Aorta (tissue), 5 donors: Measurements from ENCODE around the gene SLC6A2. TPM values are rescaled to one million over a fixed set of nuclear protein-coding genes. Genes with fewer than 3 reads are reported as not detected.

Source experiments
- ATAC-seq: fragments of 200-7000 bp; cut with Tn5 transposase; one replicate; pipeline ENCODE4 v1.9.1; 2022; ENCODE audit warnings: moderate library complexity; ENCODE audit not compliant: low FRiP score
- DNase-seq, 2 donors: peaks; one replicate each; pipeline ENCODE4 v3.0.0-alpha.2; 2020
- H3K27ac ChIP-seq, 2 donors: one replicate each; pipeline ENCODE4 v1.5.1; 2013; ENCODE audit warnings: low read length in 2 of 2, mild to moderate bottlenecking in 2 of 2, moderate library complexity in 2 of 2, control low read depth in 1 of 2, inconsistent platforms in 1 of 2, low read depth in 1 of 2
- H3K27me3 ChIP-seq, 2 donors: one replicate each; pipeline ENCODE4 v1.6.1; 2013; ENCODE audit warnings: control low read depth in 1 of 2, low read length in 1 of 2, mild to moderate bottlenecking in 1 of 2, moderate library complexity in 1 of 2; ENCODE audit not compliant: insufficient read depth in 2 of 2, control insufficient read depth in 1 of 2
- H3K36me3 ChIP-seq, 2 donors: one replicate each; pipeline ENCODE4 v1.6.1; 2013; ENCODE audit warnings: control low read depth in 1 of 2, low read length in 1 of 2, mild to moderate bottlenecking in 1 of 2; ENCODE audit not compliant: insufficient read depth in 2 of 2, control insufficient read depth in 1 of 2
- H3K4me1 ChIP-seq, 2 donors: one replicate each; pipeline ENCODE4 v1.6.1; 2013; ENCODE audit warnings: low read length in 2 of 2, control low read depth in 1 of 2, mild to moderate bottlenecking in 1 of 2, moderate library complexity in 1 of 2; ENCODE audit not compliant: insufficient read depth in 2 of 2, control insufficient read depth in 1 of 2
- H3K4me3 ChIP-seq, 2 donors: one replicate each; pipeline ENCODE4 v1.5.1; 2013; ENCODE audit warnings: low read length in 2 of 2, control low read depth in 1 of 2, mild to moderate bottlenecking in 1 of 2
- H3K9me3 ChIP-seq: one replicate; pipeline ENCODE4 v1.6.1; 2013; ENCODE audit warnings: mild to moderate bottlenecking, low read length; ENCODE audit not compliant: control insufficient read depth
- WGBS, 2 donors: extraction: QIAGEN DNeasy Blood & Tissue Kit; methylation state at CpG; one replicate each; pipeline ENCODE4 v1.1.7; 2013; 5-methylcytosine and 5-hydroxymethylcytosine counted together
- intact Hi-C, 2 donors: fragments of 100-400 bp; cut with DNase I; formaldehyde crosslinking; loops; one replicate each; pipeline versions ENCODE4 v1.14.2 to v1.15.0; 2022
- polyA plus RNA-seq, 2 donors: library from polyadenylated mRNA; stranded (reverse); fragments of 200-250 nt; gene quantifications; one replicate each; pipeline ENCODE4 v1.2.3, GENCODE V29; 2013
- total RNA-seq, 2 donors: library from RNA; stranded (reverse); fragmentation: NEBNext Ultra II Directional; extraction: Animal tissue kit (Norgen Biotek cat#: 25700); gene quantifications; one replicate each; pipeline ENCODE4 v1.2.1, GENCODE V29; 2021
- donor health status: healthy with polysubstance abuse.
- donor health status: Bipolar disorder and iron deficiency.
- donor health status: DM: no; HTN: no; CAD: no.
- donor health status: DM: no; HTN: no; CAD: no.
- donor health status: DM: yes; HTN: yes; CAD: no.

The SLC6A2 gene
- total and polyA plus RNA-seq, 4 donors, result 0.13 to 0.45 TPM; not detected in 2

DNA sequence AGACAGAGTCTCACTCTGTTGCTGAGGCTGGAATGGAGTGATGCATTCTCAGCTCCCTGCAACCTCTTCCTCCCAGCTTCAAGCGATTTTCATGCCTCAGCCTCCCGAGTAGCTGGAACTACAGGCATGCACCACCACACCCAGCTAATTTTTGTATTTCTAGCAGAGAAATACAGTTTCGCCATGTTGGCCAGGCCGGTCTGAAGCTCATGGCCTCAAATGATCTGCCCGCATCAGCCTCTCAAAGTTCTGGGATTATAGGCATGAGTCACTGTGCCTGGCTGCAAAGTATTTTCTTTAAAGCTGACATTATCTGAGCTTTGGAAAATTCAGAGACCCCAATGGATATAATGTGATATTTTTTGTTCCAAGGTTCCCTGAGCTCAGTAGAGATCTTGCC is 31.1 kb upstream of the SLC6A2 start:
- Histone ChIP-seq H3K9me3 (no peaks in the 10 kb centered on the region), H3K4me1 (no peaks in the 10 kb centered on the region), H3K27ac (no peak overlapping the region), H3K27me3 (no peaks in the 10 kb centered on the region), H3K4me3 (no peak overlapping the region), H3K36me3 (no peaks in the 10 kb centered on the region)
- no peak for ATAC-seq
- DNase-seq, result no peak
- intact Hi-C loops, result no loop called here
- WGBS, 2 donors, result 96% methylated on average over 5 of the region's 5 CpGs

DNA sequence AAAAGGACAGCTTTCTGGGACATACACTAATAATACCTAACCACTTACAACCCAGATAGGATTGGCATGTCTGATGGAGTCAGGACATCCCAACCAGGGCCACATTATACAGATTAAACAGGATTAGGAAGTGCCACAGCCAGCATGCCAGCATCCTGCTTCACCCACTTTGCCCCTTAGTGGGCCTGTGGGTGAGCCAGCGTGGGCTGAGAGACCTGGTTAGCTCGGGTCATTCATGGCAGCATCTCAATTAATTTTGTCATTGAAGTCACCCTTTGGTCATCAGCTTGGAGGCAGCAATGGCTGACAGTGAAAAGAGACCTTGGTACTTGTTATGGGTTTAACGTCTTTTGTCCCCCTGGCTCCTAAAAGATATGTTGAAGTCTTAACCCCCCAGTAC is 29.9 kb upstream of the SLC6A2 start:
- intact Hi-C loops, result no loop called here
- no peaks in the 10 kb centered on the region for H3K9me3 ChIP-seq
- ATAC-seq (no peak), DNase-seq (no peak)
- no peak overlapping the region for H3K27ac ChIP-seq
- no peak overlapping the region for H3K4me3 ChIP-seq
- no peaks in the 10 kb centered on the region for H3K27me3 ChIP-seq
- H3K4me1 ChIP-seq, result no peaks in the 10 kb centered on the region
- no peaks in the 10 kb centered on the region for H3K36me3 ChIP-seq
- 94% methylated on average over 3 of the region's 3 CpGs for WGBS, 2 donors

DNA sequence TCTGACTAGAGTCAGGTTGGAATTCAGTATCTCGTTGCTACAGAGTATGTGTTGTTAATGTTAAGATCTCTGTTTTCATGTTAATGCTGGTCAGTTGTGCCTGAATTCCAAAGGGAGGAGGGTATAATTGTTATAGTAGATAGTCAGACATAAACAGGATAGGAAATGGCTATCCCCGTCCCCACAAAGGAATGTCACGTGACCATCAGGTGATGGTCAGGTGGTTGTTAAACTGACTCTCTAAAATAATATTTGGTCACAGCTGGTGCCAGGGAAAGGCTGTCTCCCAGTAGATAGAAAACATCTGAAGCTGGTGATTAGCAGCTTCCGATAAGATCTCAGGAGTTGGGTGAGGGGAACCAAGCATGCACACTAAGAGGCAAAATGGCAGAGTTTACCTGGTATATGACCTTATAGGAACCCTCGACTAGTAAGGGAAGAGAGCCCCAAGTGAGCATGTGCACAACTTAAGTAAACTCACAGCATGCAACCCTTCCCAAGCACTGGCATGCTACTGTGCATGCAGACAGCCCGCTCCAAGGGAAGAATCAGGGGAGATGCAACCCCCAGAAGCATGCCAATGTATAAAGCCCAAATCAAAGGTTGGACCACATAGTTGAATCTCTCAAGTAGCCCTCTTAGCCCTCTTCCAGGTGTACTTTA is 27.4 kb upstream of the SLC6A2 start:
- H3K36me3 ChIP-seq, result no peaks in the 10 kb centered on the region
- H3K27me3 ChIP-seq, result no peaks in the 10 kb centered on the region
- intact Hi-C loops, result no loop called here
- ATAC-seq (no peak), DNase-seq (no peak)
- no peaks in the 10 kb centered on the region for H3K4me1 ChIP-seq
- no peak overlapping the region for H3K27ac ChIP-seq
- 67 to 70% methylated on average over 6 of the region's 6 CpGs for WGBS, 2 donors
- H3K4me3 ChIP-seq, result no peak overlapping the region
- H3K9me3 ChIP-seq, result no peaks in the 10 kb centered on the region

- DNase-seq (no peak), ATAC-seq (no peak)
- Histone ChIP-seq H3K4me1 (no peaks in the 10 kb centered on the region), H3K27me3 (no peaks in the 10 kb centered on the region), H3K36me3 (no peaks in the 10 kb centered on the region), H3K27ac (no peak overlapping the region), H3K9me3 (no peaks in the 10 kb centered on the region), H3K4me3 (no peak overlapping the region)
- intact Hi-C loops, result no loop called here
Observed at GRCh38 chr16:55630774-55631173, 25.0 kb upstream of the SLC6A2 start.

DNA sequence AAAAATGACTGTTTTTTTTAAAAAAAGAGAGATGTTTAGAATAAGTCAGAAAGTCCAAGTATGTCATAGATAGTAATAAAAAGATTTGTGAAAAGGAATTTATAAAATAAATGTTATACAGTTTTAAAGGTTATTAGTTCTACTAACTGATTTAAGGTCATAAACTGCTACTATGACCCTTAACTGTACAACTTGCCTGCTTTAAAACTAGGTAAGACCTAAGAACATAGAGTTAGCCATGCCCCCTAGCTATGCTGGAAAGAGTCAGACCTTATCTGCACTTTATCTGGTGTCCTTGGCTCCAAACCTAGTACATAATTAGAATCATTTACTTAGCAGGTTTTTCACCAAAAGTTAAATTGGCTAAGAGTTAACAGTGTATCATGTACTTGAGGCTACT is 23.5 kb upstream of the SLC6A2 start:
- Histone ChIP-seq H3K27ac (no peak overlapping the region), H3K9me3 (no peaks in the 10 kb centered on the region), H3K4me1 (no peaks in the 10 kb centered on the region), H3K27me3 (no peaks in the 10 kb centered on the region), H3K4me3 (no peak overlapping the region), H3K36me3 (no peaks in the 10 kb centered on the region)
- intact Hi-C loops, result no loop called here
- ATAC-seq (no peak), DNase-seq (no peak)

DNA sequence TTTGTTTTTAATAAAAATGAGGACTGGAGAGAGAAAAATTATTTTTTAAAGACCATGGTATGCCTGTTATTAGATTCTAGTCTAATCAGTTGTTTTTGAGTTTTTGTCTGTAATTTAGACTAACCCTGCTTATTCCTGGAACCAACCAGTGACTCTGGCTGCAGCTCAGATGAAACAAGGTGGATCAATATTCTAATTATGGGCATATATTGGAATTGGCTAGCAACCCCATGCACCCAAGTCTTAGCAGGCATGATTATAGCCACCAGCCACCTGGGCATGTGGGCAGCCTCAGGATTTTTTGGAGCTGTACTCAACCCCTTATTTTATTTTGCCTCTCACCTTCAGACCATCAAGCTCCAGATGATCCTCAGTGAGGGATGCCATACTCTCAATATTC is 21.6 kb upstream of the SLC6A2 start:
- Histone ChIP-seq H3K4me3 (no peak overlapping the region), H3K36me3 (no peaks in the 10 kb centered on the region), H3K27ac (no peak overlapping the region), H3K9me3 (no peaks in the 10 kb centered on the region), H3K4me1 (no peaks in the 10 kb centered on the region), H3K27me3 (no peaks in the 10 kb centered on the region)
- ATAC-seq (no peak), DNase-seq (no peak)
- intact Hi-C loops, result no loop called here

DNA sequence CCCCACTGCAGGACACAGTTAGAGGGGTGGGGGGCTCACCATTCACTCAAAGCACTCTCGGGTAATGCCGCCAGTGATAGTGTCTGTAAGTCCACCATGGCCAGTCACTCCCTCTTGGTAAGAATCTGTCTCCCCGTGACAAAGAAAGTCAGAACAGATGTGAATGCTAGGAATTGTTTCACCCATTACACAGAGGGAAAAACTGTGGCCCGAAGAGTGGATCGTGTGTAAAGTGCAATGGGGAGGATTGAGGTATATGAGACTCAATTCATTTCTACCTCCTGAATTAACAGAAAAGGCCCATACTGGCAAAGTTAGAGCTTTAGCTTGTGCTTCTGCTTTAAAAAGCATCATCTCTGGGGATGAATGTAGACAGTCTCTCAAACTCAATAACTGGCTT is 17.5 kb upstream of the SLC6A2 start:
- no peaks in the 10 kb centered on the region for H3K4me1 ChIP-seq
- H3K4me3 ChIP-seq, result no peak overlapping the region
- no peaks in the 10 kb centered on the region for H3K9me3 ChIP-seq
- H3K27ac ChIP-seq, result no peak overlapping the region
- no peaks in the 10 kb centered on the region for H3K27me3 ChIP-seq
- H3K36me3 ChIP-seq, result no peaks in the 10 kb centered on the region
- DNase-seq (no peak), ATAC-seq (no peak)
- intact Hi-C loops, result no loop called here
- WGBS, 2 donors, result 87 to 92% methylated on average over 5 of the region's 5 CpGs

DNA sequence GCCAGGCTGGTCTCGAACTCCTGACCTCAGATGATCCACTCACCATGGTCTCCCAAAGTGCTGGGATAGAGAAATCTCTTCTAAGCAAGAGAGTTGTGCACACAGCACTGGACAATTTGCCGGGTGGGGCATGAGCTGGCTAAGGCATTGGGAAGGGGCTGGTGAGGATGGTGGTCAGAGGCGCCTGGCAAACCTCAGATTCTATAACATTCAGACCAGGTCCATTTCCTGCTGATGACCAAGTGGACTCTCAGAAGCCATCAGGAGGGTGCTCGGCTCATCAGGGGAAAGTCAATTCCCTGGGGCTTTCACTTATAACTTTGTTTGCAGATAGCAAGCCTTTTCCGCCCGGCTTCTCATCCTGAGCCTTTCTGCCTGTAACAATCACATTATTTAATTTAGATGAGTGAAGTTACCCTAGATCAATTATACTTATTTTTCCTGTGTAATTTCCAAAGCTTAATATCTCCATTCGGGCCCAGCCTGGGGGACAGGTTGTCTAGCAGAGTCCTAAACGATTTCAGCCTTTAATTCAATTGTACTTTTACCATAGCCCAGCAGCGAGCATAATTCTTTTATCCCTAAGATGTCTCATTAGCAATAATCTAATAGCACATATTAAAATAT is 15.0 kb upstream of the SLC6A2 start:
- H3K27me3 ChIP-seq, result no peaks in the 10 kb centered on the region
- H3K4me3 ChIP-seq, result no peak overlapping the region
- ATAC-seq (no peak), DNase-seq (no peak)
- intact Hi-C loops, result loop anchor here in 1 of 2 donors (5.0 kb wide), 1 partner anchor 174 kb away; no protein-coding TSS in a partner anchor
- H3K36me3 ChIP-seq, result no peaks in the 10 kb centered on the region
- H3K27ac ChIP-seq, result no peak overlapping the region
- H3K4me1 ChIP-seq, result no peaks in the 10 kb centered on the region
- 92 to 93% methylated on average over 9 of the region's 9 CpGs for WGBS, 2 donors
- H3K9me3 ChIP-seq, result no peaks in the 10 kb centered on the region

GRCh38 chr16:55641430-55642056 is 14.2 kb upstream of the SLC6A2 start:
- Histone ChIP-seq H3K36me3 (no peaks in the 10 kb centered on the region), H3K4me3 (no peak overlapping the region), H3K9me3 (no peaks in the 10 kb centered on the region), H3K4me1 (no peaks in the 10 kb centered on the region), H3K27me3 (no peaks in the 10 kb centered on the region), H3K27ac (no peak overlapping the region)
- DNase-seq (no peak), ATAC-seq (no peak)
- WGBS, 2 donors, result 81 to 83% methylated on average over 7 of the region's 7 CpGs
- intact Hi-C loops, result loop anchor here in 1 of 2 donors (5.0 kb wide), 1 partner anchor 174 kb away; no protein-coding TSS in a partner anchor
